H1 (cell line): ENCODE results near the gene PDE8B.

Experiments
- ATF2 ChIP-seq: IDR thresholded peaks from 2 replicates; pipeline ENCODE4 v1.6.1; 2012; ENCODE audit warnings: low read length, inconsistent platforms
- ATF3 ChIP-seq: IDR thresholded peaks from 2 replicates; pipeline ENCODE4 v1.6.1; 2011; ENCODE audit warnings: low read depth, mild to moderate bottlenecking, low read length; ENCODE audit not compliant: insufficient read depth
- BACH1 ChIP-seq: IDR thresholded peaks from 2 replicates; pipeline ENCODE4 v1.6.1; 2012; ENCODE audit warnings: low read length, improper control_type of control experiment
- CTCF ChIP-seq, 3 experiments: IDR thresholded peaks; 1 replicate in 2 of 3; 2 replicates in 1 of 3; pipeline versions ENCODE4 v1.5.1 to v1.6.1; 2011; ENCODE audit warnings: low read length in 3 of 3, mild to moderate bottlenecking in 3 of 3, inconsistent platforms in 2 of 3, low read depth in 1 of 3, moderate library complexity in 1 of 3; ENCODE audit not compliant: insufficient read depth in 1 of 3; ENCODE audit errors: control extremely low read depth in 1 of 3
- EP300 ChIP-seq, 2 experiments: IDR thresholded peaks; 1 replicate in 1 of 2; 2 replicates in 1 of 2; pipeline ENCODE4 v1.6.1; 2011 to 2012; ENCODE audit warnings: low read depth in 2 of 2, low read length in 2 of 2, mild to moderate bottlenecking in 2 of 2, borderline replicate concordance in 1 of 2, inconsistent platforms in 1 of 2, moderate library complexity in 1 of 2
- GABPA ChIP-seq: IDR thresholded peaks from 2 replicates; pipeline ENCODE4 v1.6.1; 2011; ENCODE audit warnings: mild to moderate bottlenecking, low read length, moderate library complexity, borderline replicate concordance; ENCODE audit not compliant: insufficient read depth
- KDM4A ChIP-seq: IDR thresholded peaks from one replicate; pipeline ENCODE4 v1.7.1; 2012; ENCODE audit warnings: low read depth, mild to moderate bottlenecking, moderate library complexity, low read length, inconsistent platforms; ENCODE audit not compliant: severe bottlenecking
- MAX ChIP-seq: IDR thresholded peaks from 2 replicates; pipeline ENCODE4 v1.6.1; 2012; ENCODE audit warnings: inconsistent platforms
- NRF1 ChIP-seq: IDR thresholded peaks from 2 replicates; pipeline ENCODE4 v1.6.1; 2011; ENCODE audit warnings: mild to moderate bottlenecking, low read depth, low read length, improper control_type of control experiment
- POLR2A ChIP-seq, 2 experiments: IDR thresholded peaks; 1 replicate in 1 of 2; 2 replicates in 1 of 2; pipeline ENCODE4 v1.6.1; 2011; ENCODE audit warnings: low read depth in 2 of 2, low read length in 2 of 2, mild to moderate bottlenecking in 2 of 2; ENCODE audit errors: control extremely low read depth in 1 of 2
- TAF1 ChIP-seq: IDR thresholded peaks from 2 replicates; pipeline ENCODE4 v1.6.1; 2011; ENCODE audit warnings: mild to moderate bottlenecking, low read depth, low read length
- ZNF274 ChIP-seq: IDR thresholded peaks from 2 replicates; pipeline ENCODE4 v1.7.0; 2012; ENCODE audit warnings: low read length, borderline replicate concordance; ENCODE audit errors: extremely low read depth

- TF ChIP-seq KDM4A = no peak
- TF ChIP-seq POLR2A (IDR thresholded peaks at IDR 0.05; ENCODE audit: control extremely low read depth in 1 of 2, low read depth in 2 of 2, low read length in 2 of 2) = no peak
- no peak for TF ChIP-seq TAF1
- TF ChIP-seq NRF1 = no peak
- no peak for TF ChIP-seq ZNF274
- no peak for TF ChIP-seq CTCF (IDR thresholded peaks at IDR 0.05; ENCODE audit: control extremely low read depth in 1 of 3, insufficient read depth in 1 of 3, low read depth in 1 of 3, low read length in 3 of 3)
- no peak for TF ChIP-seq EP300 (IDR thresholded peaks at IDR 0.05; ENCODE audit: borderline replicate concordance in 1 of 2, low read depth in 2 of 2, low read length in 2 of 2)
- TF ChIP-seq ATF3 = no peak
- TF ChIP-seq MAX = no peak
- TF ChIP-seq GABPA = no peak
- TF ChIP-seq BACH1 = no peak
- no peak for TF ChIP-seq ATF2
Observed at GRCh38 chr5:77420940-77421339, 210.5 kb downstream of the PDE8B start.
